Kidney (tissue), 14 donors: ENCODE data around the gene PPP5C. TPM values are rescaled to one million over a fixed set of nuclear protein-coding genes. Genes with fewer than 3 reads are reported as not detected.

Experiments
- DNase-seq, 5 donors: peaks; one replicate each; pipeline ENCODE4 v3.0.0-alpha.2; 2013 to 2020
- FAIRE-seq: peaks from 2 replicates; lab custom pipeline; 2012; peaks lifted over from hg19 to GRCh38; lab: Jason Lieb, UNC
- H3K27ac ChIP-seq, 2 donors: one replicate each; pipeline ENCODE4 v1.7.0; 2013; ENCODE audit warnings: low read depth in 2 of 2, low read length in 2 of 2, inconsistent platforms in 1 of 2
- H3K27me3 ChIP-seq: one replicate; pipeline ENCODE4 v1.7.1; 2013; ENCODE audit warnings: low read length, inconsistent platforms; ENCODE audit not compliant: control insufficient read depth, insufficient read depth
- H3K36me3 ChIP-seq, 3 donors: one replicate each; pipeline versions ENCODE4 v1.7.0 to v1.7.1; 2013; ENCODE audit warnings: low read length in 3 of 3, control low read depth in 1 of 3, inconsistent platforms in 1 of 3; ENCODE audit not compliant: insufficient read depth in 3 of 3, control insufficient read depth in 2 of 3
- H3K4me1 ChIP-seq, 3 donors: one replicate each; pipeline versions ENCODE4 v1.7.0 to v1.7.1; 2013; ENCODE audit warnings: low read length in 3 of 3, inconsistent platforms in 1 of 3, low read depth in 1 of 3; ENCODE audit not compliant: control insufficient read depth in 2 of 3, insufficient read depth in 2 of 3
- H3K4me3 ChIP-seq, 3 donors: one replicate each; pipeline versions ENCODE4 v1.7.0 to v1.8.1; 2013; ENCODE audit warnings: low read length in 3 of 3, control low read depth in 1 of 3, inconsistent platforms in 1 of 3
- H3K9ac ChIP-seq, 3 donors: one replicate each; pipeline versions ENCODE4 v1.7.0 to v1.7.1; 2013; ENCODE audit warnings: low read length in 3 of 3, control low read depth in 1 of 3, inconsistent platforms in 1 of 3
- H3K9me3 ChIP-seq, 3 donors: one replicate each; pipeline versions ENCODE4 v1.7.0 to v1.7.1; 2013; ENCODE audit warnings: low read length in 3 of 3, control low read depth in 1 of 3, inconsistent platforms in 1 of 3; ENCODE audit not compliant: control insufficient read depth in 2 of 3, insufficient read depth in 1 of 3
- intact Hi-C: fragments of 100-400 bp; cut with DNase I; formaldehyde crosslinking; loops from one replicate; pipeline ENCODE4 v1.11.1; 2022
- polyA plus RNA-seq: library from polyadenylated mRNA; stranded (reverse); fragments of 350-450 nt; fragmentation: Illumina TruSeq; extraction: RNeasy Lipid Tissue Mini Kit (QIAGEN cat#74804); gene quantifications from one replicate; pipeline ENCODE4 v1.2.3, GENCODE V29; 2014; ENCODE audit warnings: low read depth, low replicate concordance; ENCODE audit not compliant: insufficient read depth
- total RNA-seq: library from RNA; stranded (reverse); fragmentation: NEBNext Ultra II Directional; extraction: Animal tissue kit (Norgen Biotek cat#: 25700); gene quantifications from one replicate; pipeline ENCODE4 v1.2.1, GENCODE V29; 2021
- TF ChIP-seq, protein P1 (sequence below): IDR thresholded peaks from 3 replicates; pipeline ENCODE4 v1.5.1; 2012; ENCODE audit warnings: mild to moderate bottlenecking, moderate library complexity, borderline replicate concordance; ENCODE audit not compliant: insufficient read depth; ENCODE audit errors: extremely low read depth
- donor health status: control.
- donor health status: control.
- donor health status: control.
- donor health status: control.
- donor health status: control.
- donor health status: DM: yes; HTN: yes; CAD: no.
- donor health status: Normal renal cell carcinoma (clear cell type).

The PPP5C gene
- total and polyA plus RNA-seq, 2 donors from 2014 or later: 54.3 to 63.7 TPM

GRCh38 chr19:46298479-46299003, 48.3 kb upstream of the PPP5C start:
- no peak for DNase-seq
- Histone ChIP-seq H3K27me3 (no peaks in the 10 kb centered on the region), H3K9me3 (no peaks in the 10 kb centered on the region), H3K4me3 (peak overlapping the region; percentile 4 to 56 (median 48)), H3K27ac (peak overlapping the region; percentile 60 to 68), H3K4me1 (peaks cover 7 to 29% (median 14%) of the 10 kb centered on the region in 3 donors), H3K9ac (peak overlapping the region in 2 of 3 donors; percentile 8 to 58), H3K36me3 (no peaks in the 10 kb centered on the region)
- TF ChIP-seq, protein P1, sequence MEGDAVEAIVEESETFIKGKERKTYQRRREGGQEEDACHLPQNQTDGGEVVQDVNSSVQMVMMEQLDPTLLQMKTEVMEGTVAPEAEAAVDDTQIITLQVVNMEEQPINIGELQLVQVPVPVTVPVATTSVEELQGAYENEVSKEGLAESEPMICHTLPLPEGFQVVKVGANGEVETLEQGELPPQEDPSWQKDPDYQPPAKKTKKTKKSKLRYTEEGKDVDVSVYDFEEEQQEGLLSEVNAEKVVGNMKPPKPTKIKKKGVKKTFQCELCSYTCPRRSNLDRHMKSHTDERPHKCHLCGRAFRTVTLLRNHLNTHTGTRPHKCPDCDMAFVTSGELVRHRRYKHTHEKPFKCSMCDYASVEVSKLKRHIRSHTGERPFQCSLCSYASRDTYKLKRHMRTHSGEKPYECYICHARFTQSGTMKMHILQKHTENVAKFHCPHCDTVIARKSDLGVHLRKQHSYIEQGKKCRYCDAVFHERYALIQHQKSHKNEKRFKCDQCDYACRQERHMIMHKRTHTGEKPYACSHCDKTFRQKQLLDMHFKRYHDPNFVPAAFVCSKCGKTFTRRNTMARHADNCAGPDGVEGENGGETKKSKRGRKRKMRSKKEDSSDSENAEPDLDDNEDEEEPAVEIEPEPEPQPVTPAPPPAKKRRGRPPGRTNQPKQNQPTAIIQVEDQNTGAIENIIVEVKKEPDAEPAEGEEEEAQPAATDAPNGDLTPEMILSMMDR: no peak
- intact Hi-C loops: no loop called here
- no peak for FAIRE-seq

DNA sequence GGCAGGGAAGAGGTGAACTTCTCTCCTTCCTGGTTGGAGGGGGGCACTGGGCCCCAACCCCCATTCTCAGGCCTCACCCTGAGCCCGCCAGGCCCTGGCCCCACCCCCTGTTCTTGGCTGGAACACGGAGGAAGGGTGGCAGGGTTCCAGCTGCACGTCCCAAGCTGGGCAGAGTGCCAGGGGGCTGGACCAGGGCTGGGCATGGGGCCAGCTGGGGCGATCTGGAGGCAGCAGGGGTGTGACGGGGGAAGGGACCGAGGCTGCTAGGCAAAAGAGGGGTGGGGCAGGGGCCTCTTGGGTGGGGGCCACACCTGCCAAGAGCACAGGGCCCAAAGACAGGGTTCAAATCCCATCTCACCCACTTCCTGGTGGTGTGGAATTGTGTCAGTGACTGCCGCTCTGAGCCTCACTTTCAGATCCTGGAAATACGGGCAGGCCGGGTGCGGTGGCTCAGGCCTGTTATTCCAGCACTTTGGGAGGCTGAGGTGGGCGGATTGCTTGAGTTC, 47.8 kb upstream of the PPP5C start:
- peak overlapping the region in 1 of 3 donors; percentile 75 for H3K9ac ChIP-seq
- no peaks in the 10 kb centered on the region for H3K36me3 ChIP-seq
- peak overlapping the region in 2 of 3 donors; percentile 38 to 56 for H3K4me3 ChIP-seq
- DNase-seq (peak; percentile 92 to 99 (median 96)), FAIRE-seq (peak; percentile 76)
- TF ChIP-seq, protein P1: no peak
- H3K27me3 ChIP-seq: no peaks in the 10 kb centered on the region
- peak overlapping the region; percentile 60 to 68 for H3K27ac ChIP-seq
- H3K9me3 ChIP-seq: no peaks in the 10 kb centered on the region
- intact Hi-C loops: no loop called here
- H3K4me1 ChIP-seq: peaks cover 7 to 29% (median 14%) of the 10 kb centered on the region in 3 donors

GRCh38 chr19:46299695-46300094, 47.2 kb upstream of the PPP5C start:
- Histone ChIP-seq H3K4me3 (peak overlapping the region in 2 of 3 donors; percentile 38 to 56), H3K9ac (peak overlapping the region in 1 of 3 donors; percentile 75)
- FAIRE-seq: no peak

More at GRCh38 chr19:46299695-46300094, 47.2 kb upstream of the PPP5C start:
- no peak for DNase-seq
- H3K4me1 ChIP-seq: peaks cover 7 to 29% (median 14%) of the 10 kb centered on the region in 3 donors
- H3K27ac ChIP-seq: peak overlapping the region; percentile 47 to 75
- H3K27me3 ChIP-seq: no peaks in the 10 kb centered on the region
- TF ChIP-seq, protein P1: no peak
- no peaks in the 10 kb centered on the region for H3K9me3 ChIP-seq
- H3K36me3 ChIP-seq: no peaks in the 10 kb centered on the region
- intact Hi-C loops: no loop called here
